HepG2 (cell line): ENCODE measurements around the gene RNASE13. TPM values are rescaled to one million over a fixed set of nuclear protein-coding genes. Genes with fewer than 3 reads are reported as not detected.

Experiments
- GATAD2A ChIP-seq: IDR thresholded peaks from 2 replicates; pipeline ENCODE4 v1.6.1; 2016
- HMGA1 ChIP-seq: sonication (generic); formaldehyde crosslinking; conservative IDR thresholded peaks from 2 replicates; pipeline ENCODE4 v1.4.0; 2020; ENCODE audit warnings: missing genetic modification reagents
- HNF4A ChIP-seq: sonication (generic); formaldehyde crosslinking; IDR thresholded peaks from 2 replicates; pipeline ENCODE4 v1.4.0; 2020; ENCODE audit warnings: missing genetic modification reagents
- HNRNPL ChIP-seq: fragments of 200-400 bp; formaldehyde crosslinking; IDR thresholded peaks from 2 replicates; pipeline ENCODE4 v1.6.1; 2017; ENCODE audit warnings: mild to moderate bottlenecking, low read depth, low read length
- HNRNPUL1 ChIP-seq: fragments of 200-400 bp; formaldehyde crosslinking; IDR thresholded peaks from 2 replicates; pipeline ENCODE4 v1.6.1; 2017; ENCODE audit warnings: low read depth, mild to moderate bottlenecking, low read length, moderate library complexity
- MEIS2 ChIP-seq: sonication (generic); formaldehyde crosslinking; IDR thresholded peaks from 2 replicates; pipeline ENCODE4 v1.9.0; 2021; ENCODE audit warnings: mild to moderate bottlenecking, missing genetic modification reagents
- MIER2 ChIP-seq: IDR thresholded peaks from 2 replicates; pipeline ENCODE4 v1.6.1; 2016; ENCODE audit warnings: missing biosample characterization, missing genetic modification reagents
- POLR2AphosphoS2 ChIP-seq: IDR thresholded peaks from 2 replicates; pipeline ENCODE4 v1.6.1; 2011; ENCODE audit warnings: low read depth, low read length, improper control_type of control experiment
- PRMT3 ChIP-seq: sonication (generic); formaldehyde crosslinking; IDR thresholded peaks from 2 replicates; pipeline ENCODE4 v1.8.1; 2022; ENCODE audit warnings: low read depth, mild to moderate bottlenecking, moderate library complexity, missing genetic modification reagents, borderline replicate concordance
- SNAPC4 ChIP-seq: sonication (generic); formaldehyde crosslinking; IDR thresholded peaks from 2 replicates; pipeline ENCODE4 v1.4.0; 2020; ENCODE audit warnings: mild to moderate bottlenecking, missing genetic modification reagents
- SP5 ChIP-seq: IDR thresholded peaks from 2 replicates; pipeline ENCODE4 v1.6.1; 2016; ENCODE audit warnings: low read depth, borderline replicate concordance
- TARDBP ChIP-seq: sonication (generic); formaldehyde crosslinking; IDR thresholded peaks from 2 replicates; pipeline ENCODE4 v1.8.0; 2022; ENCODE audit warnings: mild to moderate bottlenecking, missing genetic modification reagents
- ZFY ChIP-seq: sonication (generic); formaldehyde crosslinking; IDR thresholded peaks from 2 replicates; pipeline ENCODE4 v1.4.0; 2020; ENCODE audit warnings: missing genetic modification reagents
- ZNF124 ChIP-seq: sonication (generic); formaldehyde crosslinking; IDR thresholded peaks from 2 replicates; pipeline ENCODE4 v1.4.0; 2020; ENCODE audit warnings: missing genetic modification reagents
- ZNF138 ChIP-seq: sonication (generic); formaldehyde crosslinking; IDR thresholded peaks from 2 replicates; pipeline ENCODE4 v1.5.0; 2020; ENCODE audit warnings: mild to moderate bottlenecking, low read depth, missing genetic modification reagents
- ZNF24 ChIP-seq: fragments of 450-650 bp; IDR thresholded peaks from 2 replicates; pipeline ENCODE4 v1.6.1; 2017; ENCODE audit warnings: antibody characterized with exemption, mild to moderate bottlenecking
- ZNF274 ChIP-seq: sonication (generic); formaldehyde crosslinking; IDR thresholded peaks from 2 replicates; pipeline ENCODE4 v1.5.1; 2020; ENCODE audit warnings: mild to moderate bottlenecking, missing genetic modification reagents
- ZNF30 ChIP-seq: sonication (generic); formaldehyde crosslinking; IDR thresholded peaks from 2 replicates; pipeline ENCODE4 v1.5.0; 2020; ENCODE audit warnings: mild to moderate bottlenecking, missing genetic modification reagents
- ZNF484 ChIP-seq: sonication (generic); formaldehyde crosslinking; IDR thresholded peaks from 2 replicates; pipeline ENCODE4 v1.5.1; 2020; ENCODE audit warnings: mild to moderate bottlenecking, low read depth, missing genetic modification reagents, borderline replicate concordance
- ZNF577 ChIP-seq: sonication (generic); formaldehyde crosslinking; IDR thresholded peaks from 2 replicates; pipeline ENCODE4 v1.4.0; 2020; ENCODE audit warnings: mild to moderate bottlenecking, low read depth, missing genetic modification reagents, borderline replicate concordance
- ZNF782 ChIP-seq: sonication (generic); formaldehyde crosslinking; IDR thresholded peaks from 2 replicates; pipeline ENCODE4 v1.4.0; 2020; ENCODE audit warnings: missing genetic modification reagents, mild to moderate bottlenecking, borderline replicate concordance
- ZNF784 ChIP-seq: sonication (generic); formaldehyde crosslinking; IDR thresholded peaks from 2 replicates; pipeline ENCODE4 v1.5.1; 2020; ENCODE audit warnings: missing genetic modification reagents, mild to moderate bottlenecking, borderline replicate concordance
- polyA plus RNA-seq, 8 experiments: library from polyadenylated mRNA; depleted of rRNA in 3 of 8; stranded (reverse) in 7 of 8; unstranded in 1 of 8; fragments of >200 nt; fragmentation: Illumina TruSeq in 4 of 8; extraction: Trizol in 4 of 8; gene quantifications; 2 replicates each; pipeline versions ENCODE4 v1.2.1 to v1.2.3, GENCODE V29; 2011 to 2016; ENCODE audit warnings: low read depth in 4 of 8, missing spikeins in 1 of 8, mixed read lengths in 1 of 8; ENCODE audit not compliant: insufficient read depth in 1 of 8
- total RNA-seq, 5 experiments: library from RNA; depleted of rRNA; stranded (reverse); fragments of >200 nt; fragmentation: Illumina TruSeq; extraction: Trizol; gene quantifications; 2 replicates each; pipeline ENCODE4 v1.2.3, GENCODE V29; 2016; ENCODE audit warnings: low read depth in 1 of 5
- TF ChIP-seq, protein P1 (sequence below): sonication (generic); formaldehyde crosslinking; IDR thresholded peaks from 2 replicates; pipeline ENCODE4 v1.4.0; 2020; ENCODE audit warnings: missing genetic modification reagents

The RNASE13 gene
- total and polyA plus RNA-seq, 2 of the 13 experiments (the other 11 are each of a cell fraction or from before 2014, with no cell fraction given), result 1.0 TPM; not detected in 1

DNA sequence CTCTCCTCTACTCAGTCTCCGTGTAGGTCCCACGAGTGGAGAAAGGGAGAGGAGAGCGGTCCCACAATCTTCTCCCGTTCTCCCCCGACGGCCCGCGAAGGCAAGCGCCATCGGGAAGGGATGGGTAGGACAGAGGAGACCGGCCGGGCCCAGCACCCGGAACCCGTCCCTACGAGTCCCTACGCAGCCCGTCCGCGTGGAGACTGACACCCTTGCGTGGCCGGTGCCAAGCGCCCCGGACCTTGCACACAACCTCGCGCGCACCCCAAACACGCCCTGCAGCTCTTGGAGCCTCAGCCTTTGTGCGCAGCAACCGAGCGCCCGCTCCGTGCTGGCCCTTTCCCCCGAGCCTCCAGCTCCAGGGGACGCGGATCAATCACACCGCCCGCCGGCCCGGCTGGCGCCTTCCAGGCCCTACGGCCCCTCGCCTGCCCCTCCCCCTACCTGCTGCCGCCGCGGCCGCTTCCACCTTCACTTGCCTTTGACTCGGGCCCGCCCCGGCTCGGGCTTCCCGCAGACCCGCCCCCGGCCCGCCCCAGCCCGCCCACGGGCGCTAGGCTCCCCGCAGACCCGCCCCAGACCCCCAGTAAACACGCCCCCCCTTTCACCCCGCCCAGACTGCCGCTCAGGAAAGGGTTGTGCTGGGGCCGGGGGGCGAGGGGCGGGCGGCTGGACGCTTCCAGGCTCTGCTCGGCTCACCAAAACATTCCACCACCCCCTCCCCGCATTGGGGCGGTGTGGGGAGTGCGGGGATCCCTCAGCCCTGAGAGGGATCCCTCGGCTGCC is 9.8 kb downstream of the RNASE13 start, which contains the start of gene NDRG2 (continued):
- 0 out of 2 replicates have a peak, but pooled peaks have one; percentile 17 for TF ChIP-seq ZNF784
- no peak for TF ChIP-seq PRMT3 (CRISPR knock-in tag)
- peak; percentile 91 for TF ChIP-seq ZFY (CRISPR knock-in tag)
- TF ChIP-seq HMGA1 (CRISPR knock-in tag), result no peak
- no peak; the same call in 1 of the 2 replicates for TF ChIP-seq HNRNPUL1
- TF ChIP-seq, protein P1, sequence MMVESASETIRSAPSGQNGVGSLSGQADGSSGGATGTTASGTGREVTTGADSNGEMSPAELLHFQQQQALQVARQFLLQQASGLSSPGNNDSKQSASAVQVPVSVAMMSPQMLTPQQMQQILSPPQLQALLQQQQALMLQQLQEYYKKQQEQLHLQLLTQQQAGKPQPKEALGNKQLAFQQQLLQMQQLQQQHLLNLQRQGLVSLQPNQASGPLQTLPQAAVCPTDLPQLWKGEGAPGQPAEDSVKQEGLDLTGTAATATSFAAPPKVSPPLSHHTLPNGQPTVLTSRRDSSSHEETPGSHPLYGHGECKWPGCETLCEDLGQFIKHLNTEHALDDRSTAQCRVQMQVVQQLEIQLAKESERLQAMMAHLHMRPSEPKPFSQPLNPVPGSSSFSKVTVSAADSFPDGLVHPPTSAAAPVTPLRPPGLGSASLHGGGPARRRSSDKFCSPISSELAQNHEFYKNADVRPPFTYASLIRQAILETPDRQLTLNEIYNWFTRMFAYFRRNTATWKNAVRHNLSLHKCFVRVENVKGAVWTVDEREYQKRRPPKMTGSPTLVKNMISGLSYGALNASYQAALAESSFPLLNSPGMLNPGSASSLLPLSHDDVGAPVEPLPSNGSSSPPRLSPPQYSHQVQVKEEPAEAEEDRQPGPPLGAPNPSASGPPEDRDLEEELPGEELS (CRISPR knock-in tag), result no peak
- 0 out of 2 replicates have a peak, but pooled peaks have one; percentile 84 for TF ChIP-seq SNAPC4 (CRISPR knock-in tag)
- peak; percentile 46; the same call in 1 of the 2 replicates for TF ChIP-seq GATAD2A (CRISPR knock-in tag)
- no peak for TF ChIP-seq POLR2AphosphoS2
- no peak for TF ChIP-seq ZNF577
- peak; percentile 82; the same call in 1 of the 2 replicates for TF ChIP-seq MEIS2
- TF ChIP-seq ZNF138 (CRISPR knock-in tag), result peak; percentile 61; the same call in 1 of the 2 replicates
- 0 out of 2 replicates have a peak, but pooled peaks have one; percentile 32 for TF ChIP-seq ZNF124
- peak; percentile 61 for TF ChIP-seq HNF4A (CRISPR knock-in tag)
- no peak for TF ChIP-seq ZNF782 (CRISPR knock-in tag)
- peak; percentile 71; the same call in 1 of the 2 replicates for TF ChIP-seq TARDBP (CRISPR knock-in tag)
- TF ChIP-seq ZNF484, result no peak
- TF ChIP-seq MIER2 (CRISPR knock-in tag), result 0 out of 2 replicates have a peak, but pooled peaks have one; percentile 13
- no peak for TF ChIP-seq ZNF30 (CRISPR knock-in tag)
- 0 out of 2 replicates have a peak, but pooled peaks have one; percentile 16 for TF ChIP-seq ZNF274 (CRISPR knock-in tag)
- TF ChIP-seq SP5 (CRISPR knock-in tag), result peak; percentile 96
- no peak for TF ChIP-seq ZNF24
- 0 out of 2 replicates have a peak, but pooled peaks have one; percentile 41 for TF ChIP-seq HNRNPL
